Glomerular visceral epithelial cell (primary cell): ENCODE measurements around the gene MAOB.
"Not testable (repeated sequence)": the region's sequence is repeated elsewhere in the genome, so short reads cannot be mapped to it uniquely, and the experiment has no call there.

Experiments
- DNase-seq: peaks from one replicate; pipeline ENCODE4 v3.0.0-alpha.2; 2016; ENCODE audit errors: extremely low spot score

The MAOB gene

GRCh38 chrX:43753637-43754036 lies 128.6 kb downstream of the MAOB start:
- DNase-seq, result no peak

- peak; percentile 58 for DNase-seq
Observed at GRCh38 chrX:43750248-43750676, 132.0 kb downstream of the MAOB start.

GRCh38 chrX:43747476-43747875 lies 134.8 kb downstream of the MAOB start:
- no peak for DNase-seq

GRCh38 chrX:43745938-43746721 lies 136.1 kb downstream of the MAOB start:
- no peak for DNase-seq

GRCh38 chrX:43744284-43744683 lies 138.0 kb downstream of the MAOB start:
- no peak for DNase-seq

- DNase-seq, result no peak
Observed at GRCh38 chrX:43743100-43743822, 139.0 kb downstream of the MAOB start.

GRCh38 chrX:43741843-43742573 lies 140.2 kb downstream of the MAOB start:
- DNase-seq, result no peak

- DNase-seq, result no peak
Observed at GRCh38 chrX:43735957-43736356, 146.3 kb downstream of the MAOB start.

GRCh38 chrX:43735534-43735933 lies 146.7 kb downstream of the MAOB start:
- DNase-seq, result no peak

- no peak for DNase-seq
Observed at GRCh38 chrX:43734444-43734843, 147.8 kb downstream of the MAOB start.

- no peak for DNase-seq
Observed at GRCh38 chrX:43733699-43734098, 148.6 kb downstream of the MAOB start.

- no peak for DNase-seq
Observed at GRCh38 chrX:43731086-43731485, 151.2 kb downstream of the MAOB start.

GRCh38 chrX:43728966-43729365 lies 153.3 kb downstream of the MAOB start:
- no peak for DNase-seq

- DNase-seq, result no peak
Observed at GRCh38 chrX:43728002-43728401, 154.2 kb downstream of the MAOB start.

- not testable (repeated sequence) for DNase-seq
Observed at GRCh38 chrX:43727254-43727653, 155.0 kb downstream of the MAOB start.

- not testable (repeated sequence) for DNase-seq
Observed at GRCh38 chrX:43725227-43725626, 157.0 kb downstream of the MAOB start.

GRCh38 chrX:43720961-43721360 lies 161.3 kb downstream of the MAOB start:
- no peak for DNase-seq

- DNase-seq, result no peak
Observed at GRCh38 chrX:43720082-43720481, 162.2 kb downstream of the MAOB start.

GRCh38 chrX:43718956-43719355 lies 163.3 kb downstream of the MAOB start:
- DNase-seq, result peak; percentile 48

- peak; percentile 22 for DNase-seq
Observed at GRCh38 chrX:43718546-43718945, 163.7 kb downstream of the MAOB start.

GRCh38 chrX:43718081-43718480 lies 164.2 kb downstream of the MAOB start:
- DNase-seq, result no peak

GRCh38 chrX:43717161-43717560 lies 165.1 kb downstream of the MAOB start:
- DNase-seq, result peak; percentile 29
